HepG2 (cell line): ENCODE measurements around the gene ELP5. TPM values are rescaled to one million over a fixed set of nuclear protein-coding genes. Genes with fewer than 3 reads are reported as not detected.

Experiments used
- ATAC-seq: fragments of 200-7000 bp; cut with Tn5 transposase; 3 replicates; pipeline ENCODE4 v1.9.1; 2020; ENCODE audit warnings: mild to moderate bottlenecking, moderate library complexity
- BruUV-seq: library from RNA; stranded (reverse); fragments of 400-500 nt; replicated peaks from 2 replicates; lab custom pipeline; 2021; lab: Mats Ljungman, UMichigan
- CTCF ChIA-PET: fragments of 300-600 bp; formaldehyde crosslinking; extraction: SDS; loops from one replicate; lab custom pipeline; 2021; ENCODE audit warnings: low total read pairs, inconsistent platforms, low intra/inter-chr PET ratio; lab: Yijun Ruan, JAX
- POLR2A ChIA-PET: fragments of 350-600 bp; sonication (Branson Sonifier 250); formaldehyde crosslinking; loops from one replicate; lab custom pipeline; 2020; ENCODE audit warnings: antibody characterized with exemption, inconsistent platforms; lab: Yijun Ruan, JAX
- DNase-seq: peaks from one replicate; pipeline ENCODE4 v3.0.0-alpha.2; 2015; ENCODE audit warnings: low spot score
- FAIRE-seq: peaks from 3 replicates; lab custom pipeline; 2011; peaks lifted over from hg19 to GRCh38; lab: Jason Lieb, UNC
- H2AFZ ChIP-seq: one replicate; pipeline ENCODE4 v1.6.1; 2011; ENCODE audit warnings: low read length, inconsistent platforms
- H3K27ac ChIP-seq: fragments of 300-600 bp; 3 replicates; pipeline ENCODE4 v1.8.0; 2011; ENCODE audit warnings: mixed run types, mild to moderate bottlenecking, mixed read lengths, low read length, inconsistent platforms; ENCODE audit not compliant: insufficient read depth; ENCODE audit errors: extremely low read length
- H3K27me3 ChIP-seq, 2 experiments: fragments of 200-600 bp in 1 of 2; 2 replicates in 1 of 2; 3 replicates in 1 of 2; pipeline versions ENCODE4 v1.6.0 to v1.8.0; 2011; ENCODE audit warnings: low read length in 2 of 2, mild to moderate bottlenecking in 2 of 2, moderate library complexity in 2 of 2, inconsistent platforms in 1 of 2; ENCODE audit not compliant: insufficient read depth in 2 of 2, control insufficient read depth in 1 of 2
- H3K36me3 ChIP-seq, 2 experiments: fragments of 200-600 bp in 1 of 2; replicated peaks in 1 of 2; 2 replicates in 1 of 2; 3 replicates in 1 of 2; pipeline versions ENCODE4 v1.5.1 to v1.8.0; 2011; ENCODE audit warnings: low read length in 2 of 2, inconsistent platforms in 1 of 2; ENCODE audit not compliant: insufficient read depth in 2 of 2, control insufficient read depth in 1 of 2
- H3K4me1 ChIP-seq: 2 replicates; pipeline ENCODE4 v1.5.1; 2012; ENCODE audit warnings: low read length, inconsistent platforms; ENCODE audit not compliant: insufficient read depth
- H3K4me2 ChIP-seq: 2 replicates; pipeline ENCODE4 v1.6.0; 2011; ENCODE audit warnings: low read depth, low read length, inconsistent platforms
- H3K4me3 ChIP-seq, 3 experiments: fragments of 200-600 bp in 1 of 3; sonication (generic), shearing (Covaris generic) in 1 of 3; replicated peaks in 1 of 3; 2 replicates each; pipeline ENCODE4 v1.5.1; 2011 to 2016; ENCODE audit warnings: low read length in 3 of 3, inconsistent platforms in 2 of 3, low read depth in 2 of 3, mild to moderate bottlenecking in 2 of 3, control low read depth in 1 of 3, mixed read lengths in 1 of 3; ENCODE audit not compliant: insufficient read depth in 1 of 3
- H3K79me2 ChIP-seq: one replicate; pipeline ENCODE4 v1.6.1; 2011; ENCODE audit warnings: low read length, inconsistent platforms; ENCODE audit not compliant: insufficient read depth
- H3K9ac ChIP-seq: 2 replicates; pipeline ENCODE4 v1.6.0; 2011; ENCODE audit warnings: mild to moderate bottlenecking, low read depth, low read length, inconsistent platforms; ENCODE audit not compliant: insufficient read depth
- H3K9me3 ChIP-seq: 2 replicates; pipeline ENCODE4 v1.5.1; 2012; ENCODE audit warnings: mild to moderate bottlenecking, low read length
- H4K20me1 ChIP-seq: 2 replicates; pipeline ENCODE4 v1.6.0; 2011; ENCODE audit warnings: inconsistent platforms, mild to moderate bottlenecking, low read length, moderate library complexity; ENCODE audit not compliant: insufficient read depth
- ATAD3A ChIP-seq: sonication (generic); formaldehyde crosslinking; IDR thresholded peaks from 2 replicates; pipeline ENCODE4 v1.4.0; 2020; ENCODE audit warnings: missing genetic modification reagents
- DPF2 ChIP-seq: sonication (generic); formaldehyde crosslinking; IDR thresholded peaks from 2 replicates; pipeline ENCODE4 v1.4.0; 2020; ENCODE audit warnings: mild to moderate bottlenecking, low read depth, missing genetic modification reagents, borderline replicate concordance
- FOXC1 ChIP-seq: sonication (generic); formaldehyde crosslinking; IDR thresholded peaks from 2 replicates; pipeline ENCODE4 v1.8.0; 2022; ENCODE audit warnings: mild to moderate bottlenecking, missing genetic modification reagents, borderline replicate concordance
- GABPB1 ChIP-seq: IDR thresholded peaks from 2 replicates; pipeline ENCODE4 v1.6.1; 2016; ENCODE audit warnings: mild to moderate bottlenecking, missing genetic modification reagents, moderate library complexity, missing compliant biosample characterization
- RBM22 ChIP-seq: fragments of 200-400 bp; formaldehyde crosslinking; optimal IDR thresholded peaks from 2 replicates; pipeline ENCODE3; 2017; ENCODE audit warnings: mild to moderate bottlenecking, low read length, moderate library complexity
- SYNCRIP ChIP-seq: fragments of 200-400 bp; formaldehyde crosslinking; IDR thresholded peaks from 2 replicates; pipeline ENCODE4 v1.6.1; 2018; ENCODE audit warnings: mild to moderate bottlenecking, low read depth, low read length; ENCODE audit not compliant: insufficient read depth
- TGIF2 ChIP-seq: IDR thresholded peaks from 2 replicates; pipeline ENCODE4 v1.6.1; 2016; ENCODE audit warnings: control low read depth, missing compliant biosample characterization
- ZNF558 ChIP-seq: sonication (generic); formaldehyde crosslinking; IDR thresholded peaks from 2 replicates; pipeline ENCODE4 v1.9.0; 2022; ENCODE audit warnings: mild to moderate bottlenecking, missing genetic modification reagents, borderline replicate concordance
- ZNF687 ChIP-seq: sonication (generic); formaldehyde crosslinking; IDR thresholded peaks from 2 replicates; pipeline ENCODE4 v1.5.1; 2020; ENCODE audit warnings: mild to moderate bottlenecking, missing genetic modification reagents, moderate library complexity
- ZNF749 ChIP-seq: sonication (generic); formaldehyde crosslinking; IDR thresholded peaks from 2 replicates; pipeline ENCODE4 v1.8.0; 2022; ENCODE audit warnings: mild to moderate bottlenecking, missing genetic modification reagents, moderate library complexity, borderline replicate concordance
- ZNF777 ChIP-seq: sonication (generic); formaldehyde crosslinking; IDR thresholded peaks from 2 replicates; pipeline ENCODE4 v1.4.0; 2020; ENCODE audit warnings: missing genetic modification reagents
- WGBS: methylation state at CpG from one replicate; pipeline ENCODE4 v1.1.6; 2017; ENCODE audit warnings: low lambda C conversion rate; 5-methylcytosine and 5-hydroxymethylcytosine counted together
- in situ Hi-C: cut with HindIII; loops from 2 replicates; pipeline ENCODE4 v1.10.0; 2017; ENCODE audit warnings: low pct_unique_long_range_greater_than_20kb; ENCODE audit not compliant: extremely low pct_ligation_motif_present
- intact Hi-C: fragments of 100-400 bp; cut with micrococcal nuclease; formaldehyde crosslinking; loops from one replicate; pipeline ENCODE4 v1.10.0; 2022; ENCODE audit not compliant: unreplicated experiment
- polyA plus RNA-seq, 8 experiments: library from polyadenylated mRNA; depleted of rRNA in 3 of 8; stranded (reverse) in 7 of 8; unstranded in 1 of 8; fragments of >200 nt; fragmentation: Illumina TruSeq in 4 of 8; extraction: Trizol in 4 of 8; gene quantifications; 2 replicates each; pipeline versions ENCODE4 v1.2.1 to v1.2.3, GENCODE V29; 2011 to 2016; ENCODE audit warnings: low read depth in 4 of 8, missing spikeins in 1 of 8, mixed read lengths in 1 of 8; ENCODE audit not compliant: insufficient read depth in 1 of 8
- total RNA-seq, 5 experiments: library from RNA; depleted of rRNA; stranded (reverse); fragments of >200 nt; fragmentation: Illumina TruSeq; extraction: Trizol; gene quantifications; 2 replicates each; pipeline ENCODE4 v1.2.3, GENCODE V29; 2016; ENCODE audit warnings: low read depth in 1 of 5

Gene ELP5
- total and polyA plus RNA-seq, 2 of the 13 experiments (the other 11 are each of a cell fraction or from before 2014, with no cell fraction given), result 67.6 to 69.8 TPM

GRCh38 chr17:7263801-7264078, 11.7 kb downstream of the ELP5 start:
- Histone ChIP-seq H2AFZ (no peak overlapping the region), H3K9ac (no peak overlapping the region), H3K27me3 (no peaks in the 10 kb centered on the region), H3K9me3 (no peaks in the 10 kb centered on the region), H3K4me3 (no peak overlapping the region), H3K27ac (peak overlapping the region; percentile 64), H4K20me1 (no peaks in the 10 kb centered on the region), H3K4me1 (peaks cover 59% of the 10 kb centered on the region), H3K36me3 (no peaks in the 10 kb centered on the region), H3K79me2 (no peaks in the 10 kb centered on the region), H3K4me2 (no peak overlapping the region)
- ChIA-PET CTCF (no interaction called here), POLR2A (interaction anchor here (0.8 to 3.2 kb wide), 6 partner anchors 10 to 140 kb away, joined by 3 to 26 read pairs (median 10); partner anchors contain the start of genes CTDNEP1, DVL2, ELP5 and GABARAP)
- 85% methylated on average over 4 of the region's 4 CpGs for WGBS
- DNase-seq (no peak), FAIRE-seq (no peak), ATAC-seq (no peak)
- in situ Hi-C loops (no loop called here), intact Hi-C loops (no loop called here)
- no TSS peak for BruUV-seq
- TF ChIP-seq FOXC1 (CRISPR knock-in tag) (0 out of 2 replicates have a peak, but pooled peaks have one; percentile 1), ATAD3A (CRISPR knock-in tag) (no peak), SYNCRIP (no peak)

- no peak for TF ChIP-seq GABPB1 (CRISPR knock-in tag)
- TF ChIP-seq DPF2 (CRISPR knock-in tag), result no peak
- no peak for TF ChIP-seq ZNF558 (CRISPR knock-in tag)
- TF ChIP-seq ZNF749, result no peak
- no peak for TF ChIP-seq RBM22
- TF ChIP-seq TGIF2, result no peak
- TF ChIP-seq ZNF777, result no peak
- no peak for TF ChIP-seq ZNF687 (CRISPR knock-in tag)
- intact Hi-C loops, result no loop called here
- Histone ChIP-seq H3K9me3 (no peaks in the 10 kb centered on the region), H4K20me1 (no peaks in the 10 kb centered on the region), H3K36me3 (no peaks in the 10 kb centered on the region), H3K27me3 (no peaks in the 10 kb centered on the region), H3K9ac (no peak overlapping the region), H3K4me2 (peak overlapping the region; percentile 32; the same call in 1 of the 2 replicates), H2AFZ (no peak overlapping the region), H3K4me1 (peaks cover 62% of the 10 kb centered on the region), H3K79me2 (no peaks in the 10 kb centered on the region), H3K4me3 (no peak overlapping the region), H3K27ac (no peak overlapping the region)
- POLR2A ChIA-PET, result interaction anchor here (0.8 to 3.2 kb wide), 10 partner anchors 8 to 348 kb away, joined by 3 to 26 read pairs (median 4); partner anchors contain the start of genes ACADVL, CTDNEP1, DLG4 and DVL2
- 0% methylated on average over 1 of the region's 1 CpG for WGBS
- CTCF ChIA-PET, result no interaction called here
- no TSS peak for BruUV-seq
- DNase-seq (no peak), FAIRE-seq (no peak), ATAC-seq (peak; percentile 25; the same call in 1 of the 3 replicates)
- in situ Hi-C loops, result no loop called here
Measured at GRCh38 chr17:7266784-7267183, 14.8 kb downstream of the ELP5 start.
